HG03025 (cell line): ENCODE measurements around the gene MUC5B.
"Not testable (repeated sequence)": the region's sequence is repeated elsewhere in the genome, so short reads cannot be mapped to it uniquely, and the experiment has no call there.

Experiments
- ATAC-seq: cut with Tn5 transposase; IDR thresholded peaks from one replicate; pipeline ENCODE4 v1.9.1; 2021; ENCODE audit warnings: mild to moderate bottlenecking, moderate library complexity; ENCODE audit not compliant: unreplicated experiment, low FRiP score

MUC5B gene

DNA sequence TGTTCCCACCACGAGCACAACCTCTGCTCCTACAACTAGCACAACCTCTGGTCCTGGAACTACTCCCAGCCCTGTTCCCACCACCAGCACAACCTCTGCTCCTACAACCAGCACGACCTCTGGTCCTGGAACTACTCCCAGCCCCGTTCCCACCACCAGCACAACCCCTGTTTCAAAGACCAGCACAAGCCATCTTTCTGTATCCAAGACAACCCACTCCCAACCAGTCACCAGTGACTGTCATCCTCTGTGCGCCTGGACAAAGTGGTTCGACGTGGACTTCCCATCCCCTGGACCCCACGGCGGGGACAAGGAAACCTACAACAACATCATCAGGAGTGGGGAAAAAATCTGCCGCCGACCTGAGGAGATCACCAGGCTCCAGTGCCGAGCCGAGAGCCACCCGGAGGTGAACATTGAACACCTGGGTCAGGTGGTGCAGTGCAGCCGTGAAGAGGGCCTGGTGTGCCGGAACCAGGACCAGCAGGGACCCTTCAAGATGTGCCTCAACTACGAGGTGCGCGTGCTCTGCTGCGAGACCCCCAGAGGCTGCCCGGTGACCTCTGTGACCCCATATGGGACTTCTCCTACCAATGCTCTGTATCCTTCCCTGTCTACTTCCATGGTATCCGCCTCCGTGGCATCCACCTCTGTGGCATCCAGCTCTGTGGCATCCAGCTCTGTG is 30.9 kb upstream of the MUC5B start:
- ATAC-seq = not testable (repeated sequence)

GRCh38 chr11:1192741-1193325 is 30.0 kb upstream of the MUC5B start:
- ATAC-seq = no peak

DNA sequence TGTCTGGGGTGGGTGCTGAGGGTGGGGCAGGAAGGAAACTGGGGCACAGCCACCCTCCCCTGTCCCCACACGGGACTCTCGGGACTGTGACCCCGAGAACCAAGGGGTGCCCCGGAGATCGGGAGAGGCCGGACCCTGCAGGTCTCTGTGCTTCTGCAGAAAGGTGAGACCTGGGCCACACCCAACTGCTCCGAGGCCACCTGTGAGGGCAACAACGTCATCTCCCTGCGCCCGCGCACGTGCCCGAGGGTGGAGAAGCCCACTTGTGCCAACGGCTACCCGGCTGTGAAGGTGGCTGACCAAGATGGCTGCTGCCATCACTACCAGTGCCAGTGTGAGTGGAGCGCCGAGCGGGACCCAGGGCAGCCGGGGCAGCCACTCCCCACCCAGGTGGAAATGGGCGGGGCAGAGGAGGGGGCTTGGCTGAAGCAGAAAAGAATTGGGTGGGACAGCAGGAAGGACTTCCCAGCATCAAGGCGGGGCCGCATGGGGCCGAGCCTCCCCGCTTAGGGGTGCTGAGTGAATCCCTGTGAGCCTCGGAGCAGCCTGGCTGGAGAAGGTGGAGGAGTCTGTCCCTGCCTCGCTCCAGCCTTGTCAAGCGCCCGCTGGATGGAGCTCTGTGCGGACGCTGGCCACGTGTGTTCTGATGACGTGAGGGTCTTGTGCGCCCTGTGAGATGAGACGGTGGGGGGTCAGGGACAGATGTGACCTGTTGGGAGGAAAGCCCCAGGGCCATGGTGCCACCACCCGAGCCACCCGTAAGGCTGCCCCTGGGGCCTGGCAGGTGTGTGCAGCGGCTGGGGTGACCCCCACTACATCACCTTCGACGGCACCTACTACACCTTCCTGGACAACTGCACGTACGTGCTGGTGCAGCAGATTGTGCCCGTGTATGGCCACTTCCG is 29.3 kb upstream of the MUC5B start:
- ATAC-seq = no peak

DNA sequence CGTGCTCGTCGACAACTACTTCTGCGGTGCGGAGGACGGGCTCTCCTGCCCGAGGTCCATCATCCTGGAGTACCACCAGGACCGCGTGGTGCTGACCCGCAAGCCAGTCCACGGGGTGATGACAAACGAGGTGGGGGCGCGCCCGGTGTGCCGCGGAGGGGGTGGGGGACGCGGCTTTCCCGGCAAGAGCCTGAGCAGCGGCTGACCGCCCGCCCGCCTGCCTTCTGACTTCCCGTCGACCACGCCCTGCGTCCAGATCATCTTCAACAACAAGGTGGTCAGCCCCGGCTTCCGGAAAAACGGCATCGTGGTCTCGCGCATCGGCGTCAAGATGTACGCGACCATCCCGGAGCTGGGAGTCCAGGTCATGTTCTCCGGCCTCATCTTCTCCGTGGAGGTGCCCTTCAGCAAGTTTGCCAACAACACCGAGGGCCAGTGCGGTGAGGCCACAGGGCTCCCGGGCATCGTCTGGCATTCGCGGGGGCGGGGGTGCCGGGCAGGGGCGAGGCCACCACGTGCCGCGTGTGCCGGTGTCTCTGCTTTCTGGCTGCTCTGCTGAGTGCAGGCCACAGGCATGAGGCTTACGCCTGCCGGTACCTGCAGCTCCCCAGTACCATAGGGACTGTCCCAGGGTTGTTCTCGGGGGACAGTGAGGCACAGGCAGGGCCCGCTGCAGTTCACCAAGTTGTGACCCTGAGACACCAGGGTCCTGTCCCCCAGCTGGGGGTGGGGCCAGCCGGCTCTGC is 28.5 kb upstream of the MUC5B start:
- no peak for ATAC-seq

DNA sequence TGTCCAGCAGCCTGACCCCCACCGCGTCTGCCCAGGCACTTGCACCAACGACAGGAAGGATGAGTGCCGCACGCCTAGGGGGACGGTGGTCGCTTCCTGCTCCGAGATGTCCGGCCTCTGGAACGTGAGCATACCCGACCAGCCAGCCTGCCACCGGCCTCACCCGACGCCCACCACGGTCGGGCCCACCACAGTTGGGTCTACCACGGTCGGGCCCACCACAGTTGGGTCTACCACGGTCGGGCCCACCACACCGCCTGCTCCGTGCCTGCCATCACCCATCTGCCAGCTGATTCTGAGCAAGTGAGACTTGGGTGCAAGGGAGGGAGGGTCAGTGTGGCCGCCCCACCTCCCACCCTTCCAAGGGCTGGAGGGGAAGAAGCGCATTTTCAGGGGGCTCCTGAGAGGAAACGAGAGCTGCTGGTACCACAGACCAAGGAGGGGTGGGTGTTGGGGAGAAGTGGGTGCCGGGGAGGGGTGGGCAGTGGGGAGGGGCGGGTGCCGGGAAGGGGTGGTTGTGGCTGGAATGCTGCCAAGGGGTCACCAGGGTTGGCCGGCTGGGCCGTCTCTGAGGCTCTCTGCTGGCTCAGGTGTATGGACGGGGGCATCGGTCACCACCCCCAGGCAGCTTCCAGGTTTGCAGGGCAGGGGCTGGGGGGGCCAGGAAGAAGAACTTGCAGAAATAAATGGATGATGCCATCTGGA is 27.7 kb upstream of the MUC5B start:
- no peak for ATAC-seq

GRCh38 chr11:1195682-1196515 is 27.0 kb upstream of the MUC5B start:
- no peak for ATAC-seq

- ATAC-seq = no peak
Measured at GRCh38 chr11:1196516-1197391, 26.1 kb upstream of the MUC5B start.

DNA sequence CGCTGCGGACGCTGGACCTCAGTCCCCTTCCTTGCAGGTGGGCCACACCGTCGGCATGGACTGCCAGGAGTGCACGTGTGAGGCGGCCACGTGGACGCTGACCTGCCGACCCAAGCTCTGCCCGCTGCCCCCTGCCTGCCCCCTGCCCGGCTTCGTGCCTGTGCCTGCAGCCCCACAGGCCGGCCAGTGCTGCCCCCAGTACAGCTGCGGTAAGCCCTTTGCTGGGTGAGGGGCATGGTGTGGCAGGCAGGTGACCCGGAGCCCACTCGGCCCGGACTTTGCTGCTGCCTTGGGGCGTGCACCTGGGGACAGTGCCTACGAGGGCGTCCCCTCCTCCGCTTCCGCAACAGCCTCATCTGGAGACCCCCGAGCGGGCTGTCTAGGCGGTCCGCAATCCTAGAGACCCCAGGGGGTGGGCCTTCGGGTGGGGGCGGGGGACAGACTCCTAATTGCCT is 25.4 kb upstream of the MUC5B start:
- no peak for ATAC-seq

DNA sequence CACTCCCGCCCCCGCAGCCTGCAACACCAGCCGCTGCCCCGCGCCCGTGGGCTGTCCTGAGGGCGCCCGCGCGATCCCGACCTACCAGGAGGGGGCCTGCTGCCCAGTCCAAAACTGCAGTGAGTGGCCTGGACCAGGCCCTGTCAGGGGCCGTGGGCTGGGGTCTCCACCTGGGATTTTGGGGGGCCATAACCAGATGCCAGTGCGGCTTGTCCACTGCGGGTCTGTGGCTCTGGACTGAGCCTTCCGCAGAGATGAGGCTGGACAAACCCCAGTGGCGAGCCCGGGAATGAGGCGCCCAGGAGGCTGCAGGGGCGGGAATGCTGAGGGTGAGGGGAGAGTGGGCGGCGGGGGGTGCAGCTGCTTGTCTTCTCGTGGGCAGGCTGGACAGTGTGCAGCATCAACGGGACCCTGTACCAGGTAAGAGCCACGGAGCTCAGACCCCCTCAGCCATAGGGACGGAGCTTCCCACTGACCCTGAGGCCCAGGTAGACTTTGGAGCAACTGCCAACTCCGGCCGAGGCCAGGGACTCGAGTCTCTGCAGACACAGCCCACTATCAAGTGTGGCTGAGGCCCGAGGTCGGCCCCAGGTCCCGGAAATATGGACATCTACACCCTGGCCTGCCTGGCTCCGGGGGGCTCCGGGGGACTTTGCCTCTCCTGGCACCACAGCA is 24.8 kb upstream of the MUC5B start:
- ATAC-seq = no peak

DNA sequence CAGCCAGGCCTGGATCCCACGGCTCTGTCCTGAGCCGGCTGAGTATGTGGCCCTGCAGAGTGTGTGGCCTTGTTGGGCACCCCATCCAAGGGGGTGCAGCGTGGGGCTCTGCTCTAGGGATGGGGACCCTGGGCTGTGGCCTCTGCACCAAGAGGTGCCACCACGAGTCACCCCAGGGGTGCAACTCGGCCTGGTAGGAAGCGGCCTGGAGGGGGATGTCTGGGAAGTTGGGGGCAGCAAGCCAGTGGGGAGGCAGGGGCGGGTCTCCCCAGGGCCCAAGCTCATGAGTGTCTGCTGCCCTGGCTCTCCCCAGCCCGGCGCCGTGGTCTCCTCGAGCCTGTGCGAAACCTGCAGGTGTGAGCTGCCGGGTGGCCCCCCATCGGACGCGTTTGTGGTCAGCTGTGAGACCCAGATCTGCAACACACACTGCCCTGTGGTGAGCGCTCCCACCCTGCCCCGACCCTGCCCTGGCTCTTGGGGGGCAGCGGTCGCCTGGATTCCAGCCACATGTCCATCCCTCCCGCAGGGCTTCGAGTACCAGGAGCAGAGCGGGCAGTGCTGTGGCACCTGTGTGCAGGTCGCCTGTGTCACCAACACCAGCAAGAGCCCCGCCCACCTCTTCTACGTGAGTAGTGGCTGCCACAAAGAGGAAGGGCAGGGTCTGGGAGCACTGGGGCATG is 24.2 kb upstream of the MUC5B start:
- no peak for ATAC-seq

DNA sequence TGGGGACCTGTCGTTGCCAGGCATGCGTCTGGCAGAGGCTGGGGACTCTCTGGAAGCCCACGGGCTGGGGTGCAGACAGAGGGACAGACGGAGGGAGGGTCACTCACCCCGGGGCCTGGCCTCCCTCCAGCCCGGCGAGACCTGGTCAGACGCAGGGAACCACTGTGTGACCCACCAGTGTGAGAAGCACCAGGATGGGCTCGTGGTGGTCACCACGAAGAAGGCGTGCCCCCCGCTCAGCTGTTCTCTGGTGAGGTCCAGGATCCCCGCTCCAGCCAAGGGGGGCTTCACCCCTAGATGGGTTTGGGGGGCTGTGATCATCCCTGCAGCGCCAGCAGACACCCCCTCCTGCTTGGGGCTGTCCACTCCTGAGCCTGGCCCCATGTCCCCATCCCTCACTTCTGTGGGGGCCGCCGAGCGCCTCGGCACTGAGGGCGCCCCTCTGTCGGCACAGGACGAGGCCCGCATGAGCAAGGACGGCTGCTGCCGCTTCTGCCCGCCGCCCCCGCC is 23.6 kb upstream of the MUC5B start:
- ATAC-seq = no peak

DNA sequence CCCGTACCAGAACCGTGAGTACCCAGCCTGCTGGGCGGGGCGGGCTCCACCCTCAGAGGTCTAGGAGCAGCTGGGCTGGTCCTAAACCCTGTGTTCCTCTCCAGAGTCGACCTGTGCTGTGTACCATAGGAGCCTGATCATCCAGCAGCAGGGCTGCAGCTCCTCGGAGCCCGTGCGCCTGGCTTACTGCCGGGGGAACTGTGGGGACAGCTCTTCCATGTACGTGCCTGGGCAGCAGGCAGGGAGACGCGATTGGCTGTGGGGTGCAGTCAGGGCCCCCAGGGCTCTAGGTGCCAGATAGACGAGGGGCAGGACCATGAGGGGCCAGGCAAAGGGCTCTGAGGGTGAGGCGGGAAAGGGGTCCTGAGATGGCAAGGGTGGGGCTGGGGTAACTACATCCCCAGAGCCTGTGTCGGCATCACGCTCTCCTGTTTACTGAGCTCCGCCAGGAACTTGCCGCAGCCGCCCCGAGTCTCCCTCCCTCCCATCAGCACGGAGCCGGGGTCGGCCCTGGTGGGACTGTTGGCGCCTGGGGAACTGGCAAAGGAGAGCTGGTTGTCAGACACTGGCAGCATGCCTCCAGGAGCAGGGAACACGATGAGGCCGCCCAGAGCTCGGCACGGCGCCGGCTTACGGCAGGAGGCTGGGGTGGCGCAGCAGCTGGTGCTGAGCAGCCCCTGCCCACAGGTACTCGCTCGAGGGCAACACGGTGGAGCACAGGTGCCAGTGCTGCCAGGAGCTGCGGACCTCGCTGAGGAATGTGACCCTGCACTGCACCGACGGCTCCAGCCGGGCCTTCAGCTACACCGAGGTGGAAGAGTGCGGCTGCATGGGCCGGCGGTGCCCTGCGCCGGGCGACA is 22.9 kb upstream of the MUC5B start:
- ATAC-seq = no peak

- ATAC-seq = no peak
Measured at GRCh38 chr11:1200611-1201191, 22.2 kb upstream of the MUC5B start.

DNA sequence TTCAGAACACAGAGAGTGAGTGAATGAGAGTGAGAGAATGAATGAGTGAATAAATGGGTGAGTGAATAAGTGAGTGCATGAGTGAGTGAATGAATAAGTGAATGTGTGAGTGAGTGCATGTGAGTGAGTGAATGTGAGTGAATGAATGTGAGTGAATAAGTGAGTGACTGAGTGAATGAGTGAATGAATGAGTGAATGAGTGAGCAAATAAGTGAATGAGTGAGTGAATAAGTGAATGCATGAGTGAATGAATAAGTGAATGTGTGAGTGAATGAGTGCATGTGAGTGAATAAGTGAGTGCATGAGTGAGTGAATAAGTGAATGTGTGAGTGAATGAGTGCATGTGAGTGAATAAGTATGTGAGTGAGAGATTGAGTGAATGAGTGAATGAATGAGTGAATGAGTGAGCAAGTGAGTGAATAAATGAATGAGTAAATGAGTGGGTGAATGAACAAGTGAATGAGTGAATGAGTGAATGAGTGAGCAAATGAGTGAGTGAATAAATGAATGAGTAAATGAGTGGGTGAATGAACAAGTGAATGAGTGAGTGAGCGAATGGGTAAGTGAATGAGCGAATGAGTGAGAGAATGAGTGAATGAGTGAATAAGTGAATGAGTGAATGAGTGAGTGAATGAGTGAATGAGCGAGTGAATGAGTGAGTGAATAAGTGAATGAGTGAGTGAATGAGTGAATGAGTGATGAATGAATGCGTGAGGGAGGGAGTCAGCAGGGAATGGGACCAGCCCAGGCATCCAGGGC is 21.3 kb upstream of the MUC5B start:
- ATAC-seq = no peak

- ATAC-seq = no peak
Measured at GRCh38 chr11:1202154-1202775, 20.6 kb upstream of the MUC5B start.
